Measurements from ENCODE around the gene ZNF195.
A peak's percentile ranks its signal among the peaks of the same experiment; 100 is the strongest.
"Not testable (repeated sequence)": the region's sequence is repeated elsewhere in the genome, so short reads cannot be mapped to it uniquely, and the experiment has no call there.

Gene ZNF195

GRCh38 chr11:3346587-3346986 lies 32.4 kb downstream of the ZNF195 start:
- DNase-seq: no peak

GRCh38 chr11:3345736-3346135 lies 33.2 kb downstream of the ZNF195 start:
- DNase-seq: no peak

DNA sequence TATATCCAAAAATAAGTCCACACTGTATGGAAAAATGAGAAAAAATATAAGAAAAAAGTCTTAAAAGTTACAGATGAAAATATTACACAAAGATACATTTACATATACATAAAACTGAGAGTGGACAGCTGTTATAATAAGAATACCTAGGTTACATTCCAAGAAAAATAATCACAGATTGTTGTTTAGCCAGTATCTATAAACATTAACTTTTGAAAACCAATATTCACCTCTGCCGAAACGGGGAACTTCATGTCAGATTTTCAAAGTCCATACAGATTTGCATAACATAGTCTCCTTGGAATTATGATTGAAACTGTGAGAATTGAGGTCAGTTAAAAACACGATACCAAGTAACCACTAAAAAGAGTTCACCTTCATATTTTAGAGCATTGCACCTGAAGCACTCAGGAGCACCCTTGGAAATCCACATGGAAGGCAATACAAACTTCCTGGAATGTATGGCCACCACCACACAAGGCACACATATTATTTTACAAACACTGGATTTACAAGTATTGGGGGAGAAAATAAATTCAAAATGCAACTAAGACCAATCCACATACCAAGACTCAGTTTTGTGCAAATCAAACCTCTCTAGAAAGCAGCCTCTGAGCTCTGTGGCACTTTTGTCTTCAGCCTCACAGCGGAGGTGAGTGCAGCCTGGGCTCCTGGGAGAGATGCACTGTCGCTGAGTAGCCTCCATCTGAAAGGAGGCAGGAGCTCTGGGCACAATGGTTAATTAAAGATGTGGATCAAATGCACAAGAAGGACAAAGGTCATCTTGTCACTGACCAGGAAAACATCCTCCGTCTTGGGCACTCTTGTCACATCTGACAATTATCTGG lies 34.4 kb downstream of the ZNF195 start:
- DNase-seq: no peak

GRCh38 chr11:3342709-3343108 lies 36.2 kb downstream of the ZNF195 start:
- DNase-seq: no peak

- DNase-seq: peak; percentile 67
These were observed 37.6 kb downstream of the ZNF195 start for GRCh38 chr11:3341298-3341697.

- DNase-seq: no peak
These were observed 38.9 kb downstream of the ZNF195 start for GRCh38 chr11:3340025-3340424.

DNA sequence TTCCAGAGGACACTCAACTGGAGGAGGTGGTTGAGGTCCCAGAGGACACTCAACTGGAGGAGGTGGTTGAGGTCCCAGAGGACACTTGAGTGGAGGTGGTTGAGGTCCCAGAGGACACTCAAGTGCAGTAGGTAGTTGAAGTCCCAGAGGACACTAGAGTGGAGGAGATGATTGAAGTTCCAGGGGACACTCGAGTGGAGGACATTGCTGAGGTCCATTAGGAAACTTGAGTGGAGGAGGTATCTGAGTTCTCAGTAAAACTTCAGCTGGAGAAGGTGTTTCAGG lies 39.7 kb downstream of the ZNF195 start:
- no peak for DNase-seq

- no peak for DNase-seq
These were observed 40.2 kb downstream of the ZNF195 start for GRCh38 chr11:3338569-3339339.

GRCh38 chr11:3336420-3336819 lies 42.5 kb downstream of the ZNF195 start:
- not testable (repeated sequence) for DNase-seq

GRCh38 chr11:3333157-3333556 lies 45.8 kb downstream of the ZNF195 start:
- DNase-seq: not testable (repeated sequence)

DNA sequence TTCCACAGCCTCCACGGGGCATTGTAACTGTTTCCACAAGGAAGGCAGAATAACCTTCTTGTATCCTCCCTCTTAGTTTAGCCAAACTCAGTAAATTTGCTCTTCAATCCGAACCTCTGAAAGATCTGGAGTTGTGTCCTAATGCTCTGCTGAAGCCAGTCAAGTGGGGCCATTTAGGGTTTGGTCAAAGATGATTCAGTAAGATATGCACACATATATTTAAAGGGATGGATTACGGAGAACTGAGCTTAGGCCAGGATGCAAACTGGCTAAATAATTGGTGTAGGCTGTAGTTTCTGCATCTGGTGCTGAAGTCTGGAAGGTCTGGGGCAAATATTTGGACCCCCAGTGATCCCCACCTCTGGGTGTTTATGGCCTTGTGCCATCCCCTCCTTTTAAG lies 47.9 kb downstream of the ZNF195 start:
- DNase-seq: not testable (repeated sequence)

DNA sequence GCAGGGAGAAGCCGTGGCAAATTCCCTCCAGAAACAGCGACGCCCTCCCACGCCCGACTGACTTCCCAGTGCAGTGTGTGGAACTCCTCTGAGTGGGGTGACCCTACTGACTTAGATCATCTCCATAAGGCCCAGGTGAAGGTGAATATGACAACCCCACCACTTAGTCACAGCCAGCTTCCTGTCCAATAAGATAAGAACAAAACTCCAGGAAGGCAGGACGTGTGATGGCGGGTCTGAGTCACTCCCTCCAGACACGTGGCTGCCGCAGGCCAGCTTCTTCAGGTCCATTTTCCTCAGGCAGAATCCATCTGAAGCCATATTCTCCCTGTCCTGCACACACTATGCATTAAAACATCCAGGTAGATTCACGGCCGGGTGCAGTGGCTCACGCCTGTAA lies 48.9 kb downstream of the ZNF195 start:
- not testable (repeated sequence) for DNase-seq

DNA sequence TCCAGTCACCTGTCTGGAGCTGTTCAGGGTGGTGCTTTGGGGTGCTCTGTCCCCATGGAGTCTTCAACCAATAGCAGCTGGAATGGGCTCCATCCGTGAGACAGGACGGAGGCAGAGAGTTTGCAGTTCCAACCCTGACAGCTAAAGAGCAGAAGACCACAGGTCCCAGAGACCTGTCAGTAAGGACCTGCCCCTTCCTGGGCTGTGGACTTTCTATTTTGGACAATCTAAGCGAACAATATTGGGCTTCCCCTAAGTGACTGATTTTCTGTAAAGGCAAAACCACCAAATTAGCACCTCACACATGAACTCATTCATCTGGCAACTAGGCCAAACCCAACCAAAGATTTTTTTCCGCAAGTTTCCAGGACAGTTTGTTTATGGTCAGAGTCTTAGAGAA lies 50.4 kb downstream of the ZNF195 start:
- not testable (repeated sequence) for DNase-seq

DNA sequence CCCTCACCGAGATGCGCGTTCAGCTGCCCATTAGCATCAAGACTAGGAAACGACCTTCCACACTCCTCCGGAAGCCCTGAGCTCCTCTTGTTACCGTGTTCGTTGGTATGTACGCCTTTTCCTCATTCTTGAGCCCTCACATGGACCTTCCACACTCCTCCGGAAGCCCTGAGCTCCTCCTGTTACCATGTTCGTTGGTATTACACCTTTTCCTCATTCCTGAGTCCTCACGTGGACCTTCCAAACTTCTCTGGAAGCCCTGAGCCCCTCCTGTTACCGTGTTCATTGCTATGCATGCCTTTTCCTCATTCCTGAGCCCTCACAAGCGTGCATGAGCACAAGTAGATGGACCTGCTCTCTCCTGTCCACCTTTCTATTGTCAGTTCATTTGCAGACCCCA lies 52.5 kb downstream of the ZNF195 start:
- DNase-seq: not testable (repeated sequence)

DNA sequence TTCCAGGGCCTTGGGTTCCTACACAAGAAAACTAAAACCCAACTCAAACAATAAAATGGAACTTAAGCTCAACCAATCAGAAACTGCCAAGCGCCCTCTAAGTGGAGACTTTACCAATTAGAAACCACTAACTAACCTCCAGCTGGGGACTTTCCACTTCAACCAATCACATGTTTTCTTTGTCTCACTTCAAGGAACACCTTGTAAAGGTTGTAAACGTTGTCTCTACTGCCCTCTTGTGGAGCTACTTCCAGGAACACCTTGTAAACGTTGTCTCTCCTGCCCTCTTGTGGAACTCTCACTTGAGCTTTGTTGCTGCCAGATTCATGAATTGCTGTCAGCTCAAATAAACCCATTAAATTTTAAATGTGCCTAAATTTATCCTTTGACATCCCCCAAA lies 54.2 kb downstream of the ZNF195 start:
- not testable (repeated sequence) for DNase-seq

Measured in RPMI8226 (cell line).